Neural cell (in vitro differentiated cells): ENCODE results near the gene STARD10. TPM values are rescaled to one million over a fixed set of nuclear protein-coding genes. Genes with fewer than 3 reads are reported as not detected.

Experiments used
- H2AFZ ChIP-seq: fragments of 200-600, 300-800 bp; sonication (generic), shearing (Covaris generic); 2 replicates; pipeline ENCODE4 v1.6.0; 2014; ENCODE audit warnings: low read depth, mild to moderate bottlenecking, antibody characterized with exemption, low read length, moderate library complexity
- H3F3A ChIP-seq: fragments of 200-600 bp; shearing (Covaris generic); 2 replicates; pipeline ENCODE4 v1.6.1; 2016; ENCODE audit warnings: mild to moderate bottlenecking, moderate library complexity, mixed read lengths, antibody characterized with exemption, low read length; ENCODE audit not compliant: insufficient read depth, poor library complexity, severe bottlenecking
- H3K27ac ChIP-seq: fragments of 200-600, 300-800 bp; sonication (generic), shearing (Covaris generic); 2 replicates; pipeline ENCODE4 v1.5.1; 2014; ENCODE audit warnings: mild to moderate bottlenecking, low read length, moderate library complexity
- H3K27me3 ChIP-seq: fragments of 300-800, 200-600 bp; sonication (generic), shearing (Covaris generic); 2 replicates; pipeline ENCODE4 v1.6.0; 2014; ENCODE audit warnings: mild to moderate bottlenecking, low read depth, low read length, moderate library complexity; ENCODE audit not compliant: insufficient read depth
- H3K36me3 ChIP-seq: fragments of 300-800, 200-600 bp; sonication (generic), shearing (Covaris generic); 2 replicates; pipeline ENCODE4 v1.5.1; 2014; ENCODE audit warnings: mild to moderate bottlenecking, antibody characterized with exemption, low read length, moderate library complexity; ENCODE audit not compliant: insufficient read depth
- H3K4me2 ChIP-seq: fragments of 300-800, 200-600 bp; sonication (generic), shearing (Covaris generic); 2 replicates; pipeline ENCODE4 v1.6.0; 2014; ENCODE audit warnings: mild to moderate bottlenecking, low read length
- H3K4me3 ChIP-seq: fragments of 300-800, 200-600 bp; sonication (generic), shearing (Covaris generic); 2 replicates; pipeline ENCODE4 v1.5.1; 2014; ENCODE audit warnings: mild to moderate bottlenecking, low read length, moderate library complexity
- H3K79me2 ChIP-seq: fragments of 200-600 bp; shearing (Covaris generic); replicated peaks from 2 replicates; pipeline ENCODE4 v1.6.0; 2014; ENCODE audit warnings: mild to moderate bottlenecking, low read length, moderate library complexity; ENCODE audit not compliant: insufficient read depth
- H3K9ac ChIP-seq: fragments of 300-800, 200-600 bp; sonication (generic), shearing (Covaris generic); 2 replicates; pipeline ENCODE4 v1.6.1; 2016; ENCODE audit warnings: mild to moderate bottlenecking, low read length, mixed read lengths
- H3K9me2 ChIP-seq: fragments of 200-600 bp; shearing (Covaris generic); 2 replicates; pipeline ENCODE4 v1.6.1; 2016; ENCODE audit warnings: mild to moderate bottlenecking, low read length, mixed read lengths; ENCODE audit not compliant: insufficient read depth
- H3K9me3 ChIP-seq: fragments of 200-600, 300-800 bp; sonication (generic), shearing (Covaris generic); 2 replicates; pipeline ENCODE4 v1.6.1; 2016; ENCODE audit warnings: mild to moderate bottlenecking, mixed run types, low read length, moderate library complexity, mixed read lengths
- H4K20me1 ChIP-seq: fragments of 200-600 bp; shearing (Covaris generic); 2 replicates; pipeline ENCODE4 v1.6.1; 2016; ENCODE audit warnings: mild to moderate bottlenecking, mixed run types; ENCODE audit not compliant: insufficient read depth
- CTCF ChIP-seq: fragments of 450-650 bp; IDR thresholded peaks from 2 replicates; pipeline ENCODE4 v1.5.1; 2014; ENCODE audit warnings: antibody characterized with exemption, mild to moderate bottlenecking, moderate library complexity; ENCODE audit not compliant: poor library complexity, severe bottlenecking
- EP300 ChIP-seq: fragments of 450-650 bp; conservative IDR thresholded peaks from 2 replicates; pipeline ENCODE4 v1.6.1; 2014; ENCODE audit warnings: antibody characterized with exemption, mild to moderate bottlenecking, moderate library complexity; ENCODE audit not compliant: poor library complexity, severe bottlenecking
- EZH2 ChIP-seq: fragments of 200-600, 300-800 bp; shearing (Covaris generic), sonication (generic); IDR thresholded peaks from 2 replicates; pipeline ENCODE4 v1.6.1; 2014; ENCODE audit warnings: antibody characterized with exemption, low read length, borderline replicate concordance, mild to moderate bottlenecking; ENCODE audit not compliant: insufficient read depth, poor library complexity, severe bottlenecking
- MXI1 ChIP-seq: fragments of 450-650 bp; conservative IDR thresholded peaks from 2 replicates; pipeline ENCODE4 v1.6.1; 2014; ENCODE audit warnings: antibody characterized with exemption, mild to moderate bottlenecking; ENCODE audit not compliant: poor library complexity, severe bottlenecking
- POLR2AphosphoS5 ChIP-seq: IDR thresholded peaks from 2 replicates; pipeline ENCODE4 v1.6.1; 2012
- RAD21 ChIP-seq: fragments of 450-650 bp; conservative IDR thresholded peaks from 2 replicates; pipeline ENCODE4 v1.6.1; 2014; ENCODE audit warnings: antibody characterized with exemption, mild to moderate bottlenecking, moderate library complexity
- SMC3 ChIP-seq: fragments of 450-650 bp; conservative IDR thresholded peaks from 2 replicates; pipeline ENCODE4 v1.6.1; 2014; ENCODE audit warnings: antibody characterized with exemption, mild to moderate bottlenecking, moderate library complexity; ENCODE audit not compliant: poor library complexity
- TAF1 ChIP-seq: IDR thresholded peaks from 2 replicates; pipeline ENCODE4 v1.6.1; 2012; ENCODE audit warnings: low read depth
- polyA plus RNA-seq: library from polyadenylated mRNA; depleted of rRNA; stranded (reverse); fragments of >200 nt; gene quantifications from 2 replicates; pipeline ENCODE4 v1.2.3, GENCODE V29; 2014

STARD10 gene
- polyA plus RNA-seq, 1 donor from 2014 or later: 29.0 TPM

- H3K4me3 ChIP-seq: no peak overlapping the region
- no peak overlapping the region for H3K27ac ChIP-seq
- no peaks in the 10 kb centered on the region for H3K9me3 ChIP-seq
- H3K4me2 ChIP-seq: no peak overlapping the region
- no peaks in the 10 kb centered on the region for H4K20me1 ChIP-seq
- no peaks in the 10 kb centered on the region for H3K27me3 ChIP-seq
- no peaks in the 10 kb centered on the region for H3K36me3 ChIP-seq
- no peaks in the 10 kb centered on the region for H3K79me2 ChIP-seq
- H2AFZ ChIP-seq: no peak overlapping the region
- TF ChIP-seq MXI1: no peak
- no peak for TF ChIP-seq TAF1
- peak; percentile 98 for TF ChIP-seq CTCF
- peak; percentile 98 for TF ChIP-seq RAD21
- no peak for TF ChIP-seq EZH2
- TF ChIP-seq EP300: no peak
- no peak for TF ChIP-seq POLR2AphosphoS5
- peak; percentile 96 for TF ChIP-seq SMC3
- H3K9ac ChIP-seq: no peak overlapping the region
- no peaks in the 10 kb centered on the region for H3F3A ChIP-seq
- no peaks in the 10 kb centered on the region for H3K9me2 ChIP-seq
Observed at GRCh38 chr11:72724851-72725723, 68.8 kb downstream of the STARD10 start.

GRCh38 chr11:72724021-72724551, 69.8 kb downstream of the STARD10 start:
- no peaks in the 10 kb centered on the region for H4K20me1 ChIP-seq
- no peak overlapping the region for H3K4me3 ChIP-seq
- H3K9me2 ChIP-seq: no peaks in the 10 kb centered on the region
- H3K27ac ChIP-seq: no peak overlapping the region
- H3K36me3 ChIP-seq: no peaks in the 10 kb centered on the region
- H3K79me2 ChIP-seq: no peaks in the 10 kb centered on the region
- no peak overlapping the region for H3K9ac ChIP-seq
- no peak for TF ChIP-seq SMC3
- no peaks in the 10 kb centered on the region for H3K27me3 ChIP-seq
- H3F3A ChIP-seq: no peaks in the 10 kb centered on the region
- no peaks in the 10 kb centered on the region for H3K9me3 ChIP-seq
- H2AFZ ChIP-seq: no peak overlapping the region
- H3K4me2 ChIP-seq: no peak overlapping the region

- no peaks in the 10 kb centered on the region for H3K9me3 ChIP-seq
- TF ChIP-seq MXI1 (no peak), POLR2AphosphoS5 (no peak), EP300 (no peak), SMC3 (no peak), TAF1 (no peak), CTCF (no peak)
- no peak overlapping the region for H2AFZ ChIP-seq
- no peaks in the 10 kb centered on the region for H3K79me2 ChIP-seq
- H4K20me1 ChIP-seq: no peaks in the 10 kb centered on the region
- no peak overlapping the region for H3K27ac ChIP-seq
- H3K4me2 ChIP-seq: no peak overlapping the region
- no peaks in the 10 kb centered on the region for H3K27me3 ChIP-seq
- no peak overlapping the region for H3K4me3 ChIP-seq
- H3K9ac ChIP-seq: no peak overlapping the region
- no peaks in the 10 kb centered on the region for H3K36me3 ChIP-seq
- no peaks in the 10 kb centered on the region for H3F3A ChIP-seq
- no peaks in the 10 kb centered on the region for H3K9me2 ChIP-seq
Observed at GRCh38 chr11:72723508-72723907, 70.3 kb downstream of the STARD10 start.
